ENCODE results near the gene TADA2A. TPM values are rescaled to one million over a fixed set of nuclear protein-coding genes. Genes with fewer than 3 reads are reported as not detected.

TADA2A gene
- total RNA-seq, 2 experiments from 2014 or later: 35.8 to 46.3 TPM

DNA sequence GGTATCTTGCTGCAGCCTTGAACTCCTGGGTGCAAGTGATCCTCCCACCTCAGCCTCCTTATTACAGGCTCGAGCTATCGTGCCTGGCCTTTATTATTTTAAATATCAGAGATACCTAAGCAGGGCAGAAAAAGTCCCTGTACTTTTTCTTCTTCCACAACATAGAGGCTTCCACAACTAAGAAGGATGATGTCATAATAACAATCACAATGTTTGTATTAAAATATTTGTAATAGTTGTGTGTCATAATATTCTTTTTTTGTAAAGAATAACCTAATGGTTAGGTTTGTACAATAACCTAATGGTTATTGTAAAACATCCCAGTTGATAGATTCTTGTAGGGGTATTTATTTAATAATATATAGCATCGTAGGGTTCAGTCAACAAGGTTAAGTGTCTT is 56.4 kb downstream of the TADA2A start:
- CTCF ChIA-PET (ENCODE audit: unreplicated experiment): no interaction called here
- peaks cover 70% of the 10 kb centered on the region for H3K36me3 ChIP-seq (ENCODE audit: insufficient read depth, low read length)
- no peaks in the 10 kb centered on the region for H4K20me1 ChIP-seq (ENCODE audit: insufficient read depth, low read length)
- no peak overlapping the region for H3K4me2 ChIP-seq (ENCODE audit: low read length)
- TF ChIP-seq EZH2phosphoT487 (IDR thresholded peaks at IDR 0.05; ENCODE audit: borderline replicate concordance, low read depth, low read length) (no peak), CTCF (conservative IDR thresholded peaks at IDR 0.05; ENCODE audit: low read length) (no peak)
- no peaks in the 10 kb centered on the region for H3K4me1 ChIP-seq (ENCODE audit: insufficient read depth, low read length, poor library complexity, severe bottlenecking)
- H3K4me3 ChIP-seq (ENCODE audit: low read depth, low read length, poor library complexity, severe bottlenecking): no peak overlapping the region
- no peak for DNase-seq (ENCODE audit: low spot score)
- POLR2A ChIA-PET: no interaction called here
- intact Hi-C loops (cut with micrococcal nuclease; ENCODE audit: unreplicated experiment): no loop called here
- no TSS peak for BruUV-seq (replicated peaks)
- H3K27ac ChIP-seq (ENCODE audit: low read depth, low read length, poor library complexity, severe bottlenecking): no peak overlapping the region
- H3K9me3 ChIP-seq (ENCODE audit: low read length): no peaks in the 10 kb centered on the region
- no peaks in the 10 kb centered on the region for H3K9me2 ChIP-seq (ENCODE audit: insufficient read depth, low read length)
- no peak overlapping the region for H2AFZ ChIP-seq (ENCODE audit: low read length)
- H3K79me2 ChIP-seq (ENCODE audit: insufficient read depth, low read depth, low read length): no peaks in the 10 kb centered on the region

DNA sequence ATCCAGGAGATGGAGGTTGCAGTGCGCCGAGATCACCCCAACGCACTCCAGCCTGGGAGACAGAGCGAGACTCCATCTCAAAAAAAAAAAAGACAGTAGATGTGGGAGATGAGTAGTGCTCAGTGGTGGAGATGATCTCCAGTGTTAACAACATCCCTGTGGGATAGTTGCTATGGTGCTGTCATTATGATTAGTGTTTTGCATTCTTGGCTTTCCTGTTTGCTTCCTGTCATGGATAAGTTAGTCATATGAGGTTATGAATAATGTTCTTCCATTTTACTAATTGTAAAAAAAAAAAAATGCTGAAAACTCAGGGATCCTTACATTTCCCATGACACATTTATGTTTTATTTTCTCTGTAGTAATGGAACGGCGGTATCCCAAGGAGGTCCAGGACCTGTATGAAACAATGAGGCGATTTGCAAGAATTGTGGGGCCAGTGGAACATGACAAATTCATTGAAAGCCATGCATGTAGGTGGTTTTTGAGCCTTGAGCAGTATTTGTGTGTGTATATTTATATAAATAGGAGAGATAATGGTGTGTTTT is 58.5 kb downstream of the TADA2A start:
- BruUV-seq (replicated peaks): no TSS peak
- H3K79me2 ChIP-seq (ENCODE audit: insufficient read depth, low read depth, low read length): no peaks in the 10 kb centered on the region
- H3K4me3 ChIP-seq (ENCODE audit: low read depth, low read length, poor library complexity, severe bottlenecking): no peak overlapping the region
- H3K27ac ChIP-seq (ENCODE audit: low read depth, low read length, poor library complexity, severe bottlenecking): no peak overlapping the region
- H3K4me1 ChIP-seq (ENCODE audit: insufficient read depth, low read length, poor library complexity, severe bottlenecking): no peaks in the 10 kb centered on the region
- CTCF ChIA-PET (ENCODE audit: unreplicated experiment): no interaction called here
- H3K4me2 ChIP-seq (ENCODE audit: low read length): no peak overlapping the region
- no peak for DNase-seq (ENCODE audit: low spot score)
- intact Hi-C loops (cut with micrococcal nuclease; ENCODE audit: unreplicated experiment): no loop called here
- TF ChIP-seq CTCF (conservative IDR thresholded peaks at IDR 0.05; ENCODE audit: low read length) (no peak), EZH2phosphoT487 (IDR thresholded peaks at IDR 0.05; ENCODE audit: borderline replicate concordance, low read depth, low read length) (no peak)
- H3K9me3 ChIP-seq (ENCODE audit: low read length): no peaks in the 10 kb centered on the region
- H2AFZ ChIP-seq (ENCODE audit: low read length): no peak overlapping the region
- POLR2A ChIA-PET: interaction anchor here (0.7 kb wide), 1 partner anchor 39 kb away, joined by 3 read pairs; no protein-coding TSS in a partner anchor
- no peaks in the 10 kb centered on the region; the same call in 1 of the 2 replicates for H4K20me1 ChIP-seq (ENCODE audit: insufficient read depth, low read length)
- H3K36me3 ChIP-seq (ENCODE audit: insufficient read depth, low read length): peaks cover 73% of the 10 kb centered on the region
- H3K9me2 ChIP-seq (ENCODE audit: insufficient read depth, low read length): no peaks in the 10 kb centered on the region

DNA sequence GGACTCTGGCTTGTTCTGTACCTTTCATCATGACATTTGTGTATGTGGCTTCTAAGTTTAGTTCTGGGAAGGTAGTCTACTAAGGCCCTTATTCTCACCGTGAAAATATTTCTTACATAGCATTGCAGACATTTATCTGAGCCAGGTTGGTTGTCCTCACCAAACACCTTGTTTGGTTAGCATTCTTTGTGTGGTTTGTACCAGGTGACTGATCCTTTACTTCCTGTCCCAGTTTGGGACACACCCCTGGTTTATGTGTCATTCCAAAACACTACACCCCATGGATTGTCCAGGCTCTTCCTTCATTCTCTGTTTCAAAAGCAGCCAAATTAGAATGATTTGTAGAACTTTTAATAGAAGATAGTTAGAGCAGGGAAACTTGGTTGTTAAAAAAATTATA is 59.8 kb downstream of the TADA2A start:
- H2AFZ ChIP-seq (ENCODE audit: low read length): no peak overlapping the region
- H3K36me3 ChIP-seq (ENCODE audit: insufficient read depth, low read length): peaks cover 81% of the 10 kb centered on the region
- intact Hi-C loops (cut with micrococcal nuclease; ENCODE audit: unreplicated experiment): no loop called here
- H3K4me1 ChIP-seq (ENCODE audit: insufficient read depth, low read length, poor library complexity, severe bottlenecking): no peaks in the 10 kb centered on the region
- CTCF ChIA-PET (ENCODE audit: unreplicated experiment): no interaction called here
- POLR2A ChIA-PET: interaction anchor here (0.6 kb wide), 1 partner anchor 167 kb away, joined by 4 read pairs; no protein-coding TSS in a partner anchor
- H3K79me2 ChIP-seq (ENCODE audit: insufficient read depth, low read depth, low read length): no peaks in the 10 kb centered on the region
- no peak for DNase-seq (ENCODE audit: low spot score)
- no peak overlapping the region for H3K4me2 ChIP-seq (ENCODE audit: low read length)
- BruUV-seq (replicated peaks): no TSS peak
- H3K9me2 ChIP-seq (ENCODE audit: insufficient read depth, low read length): no peaks in the 10 kb centered on the region
- no peak overlapping the region for H3K4me3 ChIP-seq (ENCODE audit: low read depth, low read length, poor library complexity, severe bottlenecking)
- no peaks in the 10 kb centered on the region for H3K9me3 ChIP-seq (ENCODE audit: low read length)
- no peaks in the 10 kb centered on the region; the same call in 1 of the 2 replicates for H4K20me1 ChIP-seq (ENCODE audit: insufficient read depth, low read length)
- TF ChIP-seq CTCF (conservative IDR thresholded peaks at IDR 0.05; ENCODE audit: low read length): no peak
- no peak for TF ChIP-seq EZH2phosphoT487 (IDR thresholded peaks at IDR 0.05; ENCODE audit: borderline replicate concordance, low read depth, low read length)
- no peak overlapping the region for H3K27ac ChIP-seq (ENCODE audit: low read depth, low read length, poor library complexity, severe bottlenecking)
